Caco-2 (cell line): Measurements from ENCODE around the gene KBTBD8. TPM values are rescaled to one million over a fixed set of nuclear protein-coding genes. Genes with fewer than 3 reads are reported as not detected.

ENCODE experiments used
- BruUV-seq: library from RNA; stranded (reverse); fragments of 400-500 nt; replicated peaks from 2 replicates; lab custom pipeline; 2021; lab: Mats Ljungman, UMichigan
- CTCF ChIA-PET: fragments of 300-600 bp; sonication (Branson Sonifier 250); formaldehyde crosslinking; loops from one replicate; lab custom pipeline; 2022; ENCODE audit warnings: antibody characterized with exemption; lab: Charles Lee
- POLR2A ChIA-PET: fragments of 300-600 bp; sonication (Branson Sonifier 250); formaldehyde crosslinking; loops from one replicate; lab custom pipeline; 2022; ENCODE audit warnings: antibody characterized with exemption; lab: Charles Lee
- DNase-seq, 2 experiments: peaks; one replicate each; pipeline versions ENCODE4 v3.0.0 to v3.0.0-alpha.2; 2020 to 2022
- H3K27me3 ChIP-seq: replicated peaks from 2 replicates; pipeline ENCODE4 v1.6.0; 2011; ENCODE audit warnings: low read length; ENCODE audit not compliant: control insufficient read depth, insufficient read depth
- H3K36me3 ChIP-seq: 2 replicates; pipeline ENCODE4 v1.5.1; 2011; ENCODE audit warnings: low read length; ENCODE audit not compliant: control insufficient read depth, insufficient read depth
- H3K4me1 ChIP-seq: fragments of 250-450 bp; sonication (Bioruptor Pico); 2 replicates; pipeline ENCODE4 v1.5.1; 2020; ENCODE audit warnings: mild to moderate bottlenecking
- H3K4me3 ChIP-seq: 2 replicates; pipeline ENCODE4 v1.5.1; 2011; ENCODE audit warnings: low read depth, mild to moderate bottlenecking, control low read depth, low read length
- H3K9me3 ChIP-seq: fragments of 250-450 bp; sonication (Bioruptor Pico); 2 replicates; pipeline ENCODE4 v1.5.1; 2020; ENCODE audit warnings: mild to moderate bottlenecking, moderate library complexity
- H3K27ac Mint-ChIP-seq: one replicate; pipeline ENCODE4 v1.8.0; 2022; ENCODE audit warnings: mixed read lengths; ENCODE audit not compliant: unreplicated experiment
- H3K27me3 Mint-ChIP-seq: one replicate; pipeline ENCODE4 v1.8.0; 2022; ENCODE audit warnings: mixed read lengths; ENCODE audit not compliant: insufficient read depth, unreplicated experiment
- H3K36me3 Mint-ChIP-seq: one replicate; pipeline ENCODE4 v1.8.0; 2022; ENCODE audit warnings: mild to moderate bottlenecking, mixed read lengths; ENCODE audit not compliant: insufficient read depth, unreplicated experiment
- H3K4me1 Mint-ChIP-seq: one replicate; pipeline ENCODE4 v1.8.0; 2022; ENCODE audit warnings: low read depth, mixed read lengths; ENCODE audit not compliant: unreplicated experiment
- H3K4me3 Mint-ChIP-seq: one replicate; pipeline ENCODE4 v1.8.0; 2022; ENCODE audit warnings: mild to moderate bottlenecking, moderate library complexity, mixed read lengths; ENCODE audit not compliant: unreplicated experiment
- H3K9me3 Mint-ChIP-seq: one replicate; pipeline ENCODE4 v1.8.0; 2022; ENCODE audit warnings: mixed read lengths; ENCODE audit not compliant: unreplicated experiment
- CTCF ChIP-seq, 2 experiments: fragments of 200-600 bp in 1 of 2; IDR thresholded peaks; 1 replicate in 1 of 2; 2 replicates in 1 of 2; pipeline versions ENCODE4 v1.5.1 to v1.8.0; 2011 to 2022; ENCODE audit warnings: antibody characterized with exemption in 1 of 2, control low read depth in 1 of 2, inconsistent platforms in 1 of 2, low read depth in 1 of 2, low read length in 1 of 2, mild to moderate bottlenecking in 1 of 2, moderate library complexity in 1 of 2; ENCODE audit not compliant: insufficient read depth in 1 of 2, severe bottlenecking in 1 of 2, unreplicated experiment in 1 of 2
- intact Hi-C: fragments of 100-400 bp; cut with micrococcal nuclease; formaldehyde crosslinking; loops from one replicate; pipeline ENCODE4 v1.10.0; 2022; ENCODE audit not compliant: unreplicated experiment
- total RNA-seq: library from RNA; stranded (reverse); gene quantifications from 2 replicates; pipeline ENCODE4 v1.2.3, GENCODE V29; 2022

The KBTBD8 gene
- total RNA-seq, 1 experiment from 2014 or later = 6.8 TPM

- intact Hi-C loops = no loop called here
- no peak overlapping the region for H3K4me3 ChIP-seq
- CTCF ChIA-PET = interaction anchor here (1.0 kb wide), 1 partner anchor 9 kb away, joined by 3 read pairs; no protein-coding TSS in a partner anchor
- Mint-ChIP-seq H3K9me3 (no peaks in the 10 kb centered on the region), H3K27ac (no peak overlapping the region), H3K36me3 (no peaks in the 10 kb centered on the region), H3K4me3 (no peak overlapping the region), H3K4me1 (no peaks in the 10 kb centered on the region), H3K27me3 (peaks cover 2% of the 10 kb centered on the region)
- no TSS peak for BruUV-seq
- H3K9me3 ChIP-seq = no peaks in the 10 kb centered on the region
- no peaks in the 10 kb centered on the region for H3K27me3 ChIP-seq
- H3K4me1 ChIP-seq = no peaks in the 10 kb centered on the region
- POLR2A ChIA-PET = no interaction called here
- DNase-seq = no peak
- no peaks in the 10 kb centered on the region for H3K36me3 ChIP-seq
- TF ChIP-seq CTCF (IDR thresholded peaks at IDR 0.05; ENCODE audit: insufficient read depth in 1 of 2, low read depth in 1 of 2, low read length in 1 of 2, severe bottlenecking in 1 of 2, unreplicated experiment in 1 of 2) = no peak
Observed at GRCh38 chr3:66980791-66981190, 17.3 kb upstream of the KBTBD8 start.

GRCh38 chr3:66983101-66983500 lies 15.0 kb upstream of the KBTBD8 start:
- POLR2A ChIA-PET = no interaction called here
- Mint-ChIP-seq H3K27me3 (peaks cover 2% of the 10 kb centered on the region), H3K4me1 (no peaks in the 10 kb centered on the region), H3K36me3 (no peaks in the 10 kb centered on the region), H3K4me3 (no peak overlapping the region), H3K9me3 (no peaks in the 10 kb centered on the region), H3K27ac (no peak overlapping the region)
- intact Hi-C loops = no loop called here
- Histone ChIP-seq H3K9me3 (no peaks in the 10 kb centered on the region), H3K4me3 (no peak overlapping the region), H3K27me3 (no peaks in the 10 kb centered on the region), H3K36me3 (no peaks in the 10 kb centered on the region), H3K4me1 (no peaks in the 10 kb centered on the region)
- BruUV-seq = no TSS peak
- CTCF ChIA-PET = interaction anchor here (0.8 kb wide), 1 partner anchor 11 kb away, joined by 4 read pairs; no protein-coding TSS in a partner anchor
- TF ChIP-seq CTCF (IDR thresholded peaks at IDR 0.05; ENCODE audit: insufficient read depth in 1 of 2, low read depth in 1 of 2, low read length in 1 of 2, severe bottlenecking in 1 of 2, unreplicated experiment in 1 of 2) = peak in 1 of 2 experiments; percentile 9
- no peak for DNase-seq

GRCh38 chr3:66985336-66985920 lies 12.7 kb upstream of the KBTBD8 start:
- H3K4me1 ChIP-seq = no peaks in the 10 kb centered on the region
- no peaks in the 10 kb centered on the region for H3K36me3 ChIP-seq
- DNase-seq = no peak
- peaks cover 2% of the 10 kb centered on the region for H3K27me3 Mint-ChIP-seq
- POLR2A ChIA-PET = no interaction called here
- TF ChIP-seq CTCF (IDR thresholded peaks at IDR 0.05; ENCODE audit: insufficient read depth in 1 of 2, low read depth in 1 of 2, low read length in 1 of 2, severe bottlenecking in 1 of 2, unreplicated experiment in 1 of 2) = no peak
- intact Hi-C loops = no loop called here
- CTCF ChIA-PET = no interaction called here
- no peaks in the 10 kb centered on the region for H3K4me1 Mint-ChIP-seq
- no peaks in the 10 kb centered on the region for H3K9me3 Mint-ChIP-seq
- no peaks in the 10 kb centered on the region for H3K27me3 ChIP-seq
- no TSS peak for BruUV-seq
- no peaks in the 10 kb centered on the region for H3K9me3 ChIP-seq
- no peak overlapping the region for H3K27ac Mint-ChIP-seq
- H3K4me3 Mint-ChIP-seq = no peak overlapping the region
- no peak overlapping the region for H3K4me3 ChIP-seq
- no peaks in the 10 kb centered on the region for H3K36me3 Mint-ChIP-seq
